Endometrial microvascular endothelial cells (primary cell): ENCODE data around the gene ARL14EPL. TPM values are rescaled to one million over a fixed set of nuclear protein-coding genes. Genes with fewer than 3 reads are reported as not detected.
"Not testable (repeated sequence)": the region's sequence is repeated elsewhere in the genome, so short reads cannot be mapped to it uniquely, and the experiment has no call there.

Source experiments
- in situ Hi-C: cut with HindIII; loops from 2 replicates; pipeline ENCODE4 v1.10.0; 2017; ENCODE audit warnings: low sequenced_read_pairs, low pct_unique_long_range_greater_than_20kb; ENCODE audit errors: inconsistent ontology term
- total RNA-seq: library from RNA; depleted of rRNA; stranded (reverse); fragments of >200 nt; gene quantifications from one replicate; pipeline ENCODE4 v1.2.3, GENCODE V29; 2015; ENCODE audit errors: inconsistent ontology term

ARL14EPL gene
- total RNA-seq, 1 donor from 2014 or later = not detected

- in situ Hi-C loops = no loop called here
Observed at GRCh38 chr5:116044073-116044472, 11.8 kb downstream of the ARL14EPL start.

- in situ Hi-C loops = no loop called here
Observed at GRCh38 chr5:116045821-116046220, 13.5 kb downstream of the ARL14EPL start.

GRCh38 chr5:116046261-116046660 is 14.0 kb downstream of the ARL14EPL start:
- in situ Hi-C loops = no loop called here

GRCh38 chr5:116046823-116047222 is 14.6 kb downstream of the ARL14EPL start:
- in situ Hi-C loops = no loop called here

GRCh38 chr5:116058346-116058936 is 26.2 kb downstream of the ARL14EPL start:
- in situ Hi-C loops = no loop called here

GRCh38 chr5:116062352-116062751 is 30.1 kb downstream of the ARL14EPL start:
- in situ Hi-C loops = no loop called here

- in situ Hi-C loops = no loop called here
Observed at GRCh38 chr5:116063950-116064349, 31.7 kb downstream of the ARL14EPL start.

- in situ Hi-C loops = no loop called here
Observed at GRCh38 chr5:116068028-116068632, 35.9 kb downstream of the ARL14EPL start.

GRCh38 chr5:116071211-116071610 is 38.9 kb downstream of the ARL14EPL start:
- in situ Hi-C loops = no loop called here

GRCh38 chr5:116075191-116075831 is 43.0 kb downstream of the ARL14EPL start:
- in situ Hi-C loops = no loop called here

GRCh38 chr5:116076496-116076895 is 44.2 kb downstream of the ARL14EPL start:
- in situ Hi-C loops = no loop called here

GRCh38 chr5:116078199-116078598 is 45.9 kb downstream of the ARL14EPL start:
- in situ Hi-C loops = no loop called here

- in situ Hi-C loops = no loop called here
Observed at GRCh38 chr5:116084287-116084691, 52.0 kb downstream of the ARL14EPL start.

GRCh38 chr5:116084871-116085715 is 52.8 kb downstream of the ARL14EPL start, which contains the start of gene COMMD10:
Gene COMMD10 (plus strand): TSS chr5:116085025.
- in situ Hi-C loops = no loop called here

GRCh38 chr5:116086309-116086708 is 54.0 kb downstream of the ARL14EPL start:
- in situ Hi-C loops = not testable (repeated sequence)

GRCh38 chr5:116088062-116088461 is 55.8 kb downstream of the ARL14EPL start:
- in situ Hi-C loops = no loop called here

GRCh38 chr5:116090302-116090701 is 58.0 kb downstream of the ARL14EPL start:
- in situ Hi-C loops = no loop called here

GRCh38 chr5:116091416-116091815 is 59.1 kb downstream of the ARL14EPL start:
- in situ Hi-C loops = no loop called here

- in situ Hi-C loops = no loop called here
Observed at GRCh38 chr5:116097301-116097700, 65.0 kb downstream of the ARL14EPL start.
